HepG2 (cell line): ENCODE measurements around the gene CHKA. TPM values are rescaled to one million over a fixed set of nuclear protein-coding genes. Genes with fewer than 3 reads are reported as not detected.

Experiments used
- ELF4 ChIP-seq: sonication (generic); formaldehyde crosslinking; IDR thresholded peaks from 2 replicates; pipeline ENCODE4 v1.5.0; 2020; ENCODE audit warnings: missing genetic modification reagents, mild to moderate bottlenecking, moderate library complexity, borderline replicate concordance
- TBX2 ChIP-seq: sonication (generic); formaldehyde crosslinking; IDR thresholded peaks from 2 replicates; pipeline ENCODE4 v1.5.0; 2020; ENCODE audit warnings: missing genetic modification reagents, mild to moderate bottlenecking, borderline replicate concordance
- ZBTB38 ChIP-seq: sonication (generic); formaldehyde crosslinking; IDR thresholded peaks from 2 replicates; pipeline ENCODE4 v1.5.1; 2020; ENCODE audit warnings: mild to moderate bottlenecking, missing genetic modification reagents
- ZNF552 ChIP-seq: sonication (generic); formaldehyde crosslinking; IDR thresholded peaks from 2 replicates; pipeline ENCODE4 v1.9.0; 2022; ENCODE audit warnings: missing genetic modification reagents, mild to moderate bottlenecking, borderline replicate concordance
- ZNF615 ChIP-seq: sonication (generic); formaldehyde crosslinking; IDR thresholded peaks from 2 replicates; pipeline ENCODE4 v1.5.0; 2020; ENCODE audit warnings: mild to moderate bottlenecking, missing genetic modification reagents, borderline replicate concordance
- ZNF788 ChIP-seq: sonication (generic); formaldehyde crosslinking; IDR thresholded peaks from 2 replicates; pipeline ENCODE4 v1.5.0; 2020; ENCODE audit warnings: mild to moderate bottlenecking, missing genetic modification reagents, borderline replicate concordance
- polyA plus RNA-seq, 8 experiments: library from polyadenylated mRNA; depleted of rRNA in 3 of 8; stranded (reverse) in 7 of 8; unstranded in 1 of 8; fragments of >200 nt; fragmentation: Illumina TruSeq in 4 of 8; extraction: Trizol in 4 of 8; gene quantifications; 2 replicates each; pipeline versions ENCODE4 v1.2.1 to v1.2.3, GENCODE V29; 2011 to 2016; ENCODE audit warnings: low read depth in 4 of 8, missing spikeins in 1 of 8, mixed read lengths in 1 of 8; ENCODE audit not compliant: insufficient read depth in 1 of 8
- total RNA-seq, 5 experiments: library from RNA; depleted of rRNA; stranded (reverse); fragments of >200 nt; fragmentation: Illumina TruSeq; extraction: Trizol; gene quantifications; 2 replicates each; pipeline ENCODE4 v1.2.3, GENCODE V29; 2016; ENCODE audit warnings: low read depth in 1 of 5
- TF ChIP-seq, protein P1 (sequence below): sonication (generic); formaldehyde crosslinking; IDR thresholded peaks from 2 replicates; pipeline ENCODE4 v1.5.1; 2020; ENCODE audit warnings: mild to moderate bottlenecking, missing genetic modification reagents, moderate library complexity

Gene CHKA
- total and polyA plus RNA-seq, 2 of the 13 experiments (the other 11 are each of a cell fraction or from before 2014, with no cell fraction given) = 71.6 to 92.7 TPM

DNA sequence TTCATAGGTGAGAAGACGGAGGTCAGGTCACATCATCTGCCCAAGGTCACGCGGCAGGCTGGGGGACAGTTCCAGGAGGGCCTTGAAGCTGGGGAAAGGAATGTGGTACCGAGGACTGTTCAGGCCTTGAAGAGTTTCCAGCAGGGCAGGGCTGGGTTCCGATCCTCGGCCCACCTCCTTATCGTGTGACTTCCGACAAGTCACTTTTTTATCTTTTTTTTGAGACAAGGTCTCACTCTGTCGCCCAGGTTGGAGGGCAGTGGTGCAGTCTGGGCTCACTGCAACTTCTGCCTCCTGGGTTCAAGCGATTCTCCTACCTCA, 90.1 kb downstream of the CHKA start (continued):
- TF ChIP-seq ZNF615 (CRISPR knock-in tag) (0 out of 2 replicates have a peak, but pooled peaks have one; percentile 4), TBX2 (CRISPR knock-in tag) (peak; percentile 5; the same call in 1 of the 2 replicates), ZNF552 (CRISPR knock-in tag) (no peak), ZNF788 (CRISPR knock-in tag) (0 out of 2 replicates have a peak, but pooled peaks have one; percentile 8), ZBTB38 (CRISPR knock-in tag) (no peak), ELF4 (peak; percentile 67; the same call in 1 of the 2 replicates)
- TF ChIP-seq, protein P1, sequence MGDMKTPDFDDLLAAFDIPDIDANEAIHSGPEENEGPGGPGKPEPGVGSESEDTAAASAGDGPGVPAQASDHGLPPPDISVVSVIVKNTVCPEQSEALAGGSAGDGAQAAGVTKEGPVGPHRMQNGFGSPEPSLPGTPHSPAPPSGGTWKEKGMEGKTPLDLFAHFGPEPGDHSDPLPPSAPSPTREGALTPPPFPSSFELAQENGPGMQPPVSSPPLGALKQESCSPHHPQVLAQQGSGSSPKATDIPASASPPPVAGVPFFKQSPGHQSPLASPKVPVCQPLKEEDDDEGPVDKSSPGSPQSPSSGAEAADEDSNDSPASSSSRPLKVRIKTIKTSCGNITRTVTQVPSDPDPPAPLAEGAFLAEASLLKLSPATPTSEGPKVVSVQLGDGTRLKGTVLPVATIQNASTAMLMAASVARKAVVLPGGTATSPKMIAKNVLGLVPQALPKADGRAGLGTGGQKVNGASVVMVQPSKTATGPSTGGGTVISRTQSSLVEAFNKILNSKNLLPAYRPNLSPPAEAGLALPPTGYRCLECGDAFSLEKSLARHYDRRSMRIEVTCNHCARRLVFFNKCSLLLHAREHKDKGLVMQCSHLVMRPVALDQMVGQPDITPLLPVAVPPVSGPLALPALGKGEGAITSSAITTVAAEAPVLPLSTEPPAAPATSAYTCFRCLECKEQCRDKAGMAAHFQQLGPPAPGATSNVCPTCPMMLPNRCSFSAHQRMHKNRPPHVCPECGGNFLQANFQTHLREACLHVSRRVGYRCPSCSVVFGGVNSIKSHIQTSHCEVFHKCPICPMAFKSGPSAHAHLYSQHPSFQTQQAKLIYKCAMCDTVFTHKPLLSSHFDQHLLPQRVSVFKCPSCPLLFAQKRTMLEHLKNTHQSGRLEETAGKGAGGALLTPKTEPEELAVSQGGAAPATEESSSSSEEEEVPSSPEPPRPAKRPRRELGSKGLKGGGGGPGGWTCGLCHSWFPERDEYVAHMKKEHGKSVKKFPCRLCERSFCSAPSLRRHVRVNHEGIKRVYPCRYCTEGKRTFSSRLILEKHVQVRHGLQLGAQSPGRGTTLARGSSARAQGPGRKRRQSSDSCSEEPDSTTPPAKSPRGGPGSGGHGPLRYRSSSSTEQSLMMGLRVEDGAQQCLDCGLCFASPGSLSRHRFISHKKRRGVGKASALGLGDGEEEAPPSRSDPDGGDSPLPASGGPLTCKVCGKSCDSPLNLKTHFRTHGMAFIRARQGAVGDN = peak; percentile 1
